T-cell (primary cell): ENCODE results near the gene BOLA3. TPM values are rescaled to one million over a fixed set of nuclear protein-coding genes. Genes with fewer than 3 reads are reported as not detected.
"Not testable (repeated sequence)": the region's sequence is repeated elsewhere in the genome, so short reads cannot be mapped to it uniquely, and the experiment has no call there.

ENCODE experiments used
- ATAC-seq, 4 experiments: fragments of 200-7000 bp in 3 of 4; fragments of 150-1000 bp in 1 of 4; cut with Tn5 transposase; replicated peaks in 1 of 4; 1 replicate in 3 of 4; 2 replicates in 1 of 4; pipeline ENCODE4 v1.10.0; 2021; ENCODE audit warnings: moderate library complexity in 3 of 4, mild to moderate bottlenecking in 2 of 4, moderate number of reproducible peaks in 1 of 4
- CTCF ChIA-PET, 2 donors: fragments of 300-600 bp; sonication (Branson Sonifier 250); formaldehyde crosslinking; loops; one replicate each; lab custom pipeline; 2022; ENCODE audit warnings: antibody characterized with exemption in 2 of 2; lab: Charles Lee
- POLR2A ChIA-PET, 2 donors: fragments of 300-600 bp; sonication (Branson Sonifier 250); formaldehyde crosslinking; loops; one replicate each; lab custom pipeline; 2022; ENCODE audit warnings: antibody characterized with exemption in 2 of 2; lab: Charles Lee
- DNase-seq, 35 experiments: peaks; one replicate each; pipeline versions ENCODE4 v3.0.0 to v3.0.0-alpha.2; 2013 to 2023
- H3K27ac ChIP-seq: one replicate; pipeline ENCODE4 v1.5.1; 2013; ENCODE audit warnings: low read length
- H3K27me3 ChIP-seq, 2 experiments: replicated peaks in 1 of 2; 1 replicate in 1 of 2; 2 replicates in 1 of 2; pipeline versions ENCODE4 v1.6.1 to v1.7.0; 2013; ENCODE audit warnings: low read length in 1 of 2, mixed read lengths in 1 of 2; ENCODE audit not compliant: control insufficient read depth in 2 of 2, insufficient read depth in 2 of 2; ENCODE audit errors: extremely low read depth in 1 of 2
- H3K36me3 ChIP-seq, 2 donors: 1 replicate in 1 of 2; 2 replicates in 1 of 2; pipeline versions ENCODE4 v1.6.1 to v1.7.0; 2013; ENCODE audit warnings: low read length in 1 of 2; ENCODE audit not compliant: control insufficient read depth in 2 of 2, insufficient read depth in 1 of 2; ENCODE audit errors: extremely low read depth in 1 of 2
- H3K4me1 ChIP-seq, 2 experiments: 1 replicate in 1 of 2; 2 replicates in 1 of 2; pipeline versions ENCODE4 v1.6.1 to v1.7.0; 2013; ENCODE audit warnings: low read length in 2 of 2, mixed read lengths in 1 of 2; ENCODE audit not compliant: insufficient read depth in 2 of 2, control insufficient read depth in 1 of 2; ENCODE audit errors: extremely low read depth in 1 of 2
- H3K4me3 ChIP-seq, 2 donors: 1 replicate in 1 of 2; 2 replicates in 1 of 2; pipeline versions ENCODE4 v1.5.1 to v1.7.0; 2013; ENCODE audit warnings: mild to moderate bottlenecking in 2 of 2, low read length in 1 of 2, moderate library complexity in 1 of 2; ENCODE audit not compliant: control insufficient read depth in 1 of 2; ENCODE audit errors: extremely low read depth in 1 of 2
- H3K9me3 ChIP-seq: 2 replicates; pipeline ENCODE4 v1.7.0; 2013
- H3K27ac Mint-ChIP-seq, 2 donors: one replicate each; pipeline ENCODE4 v1.8.0; 2020 to 2021; ENCODE audit warnings: mild to moderate bottlenecking in 2 of 2, mixed read lengths in 2 of 2
- H3K27me3 Mint-ChIP-seq, 2 donors: one replicate each; pipeline ENCODE4 v1.8.0; 2021 to 2022; ENCODE audit warnings: mixed read lengths in 2 of 2
- H3K36me3 Mint-ChIP-seq: one replicate; pipeline ENCODE4 v1.8.0; 2021; ENCODE audit warnings: mixed read lengths
- H3K4me1 Mint-ChIP-seq, 3 donors: one replicate each; pipeline ENCODE4 v1.8.0; 2020 to 2022; ENCODE audit warnings: mixed read lengths in 3 of 3, mild to moderate bottlenecking in 1 of 3
- H3K4me3 Mint-ChIP-seq, 3 donors: one replicate each; pipeline ENCODE4 v1.8.0; 2020 to 2022; ENCODE audit warnings: mild to moderate bottlenecking in 3 of 3, mixed read lengths in 3 of 3, moderate library complexity in 3 of 3
- H3K9me3 Mint-ChIP-seq, 3 donors: one replicate each; pipeline ENCODE4 v1.8.0; 2020 to 2022; ENCODE audit warnings: mixed read lengths in 3 of 3
- WGBS: methylation state at CpG from one replicate; pipeline ENCODE4 v1.1.5; 2013; ENCODE audit warnings: missing lambda C conversion rate; ENCODE audit not compliant: insufficient coverage; 5-methylcytosine and 5-hydroxymethylcytosine counted together
- total RNA-seq, 35 experiments: library from RNA in 6 of 35; stranded (reverse) in 6 of 35; fragments of 120-200 nt in 1 of 35; gene quantifications; one replicate each; pipeline versions ENCODE4 v1.2.1 to v1.2.4 and lab custom pipeline; 2013 to 2026

The BOLA3 gene
- total RNA-seq, 5 donors from 2014 or later (not counting 1 experiment from before 2014, with no cell fraction given) = 13.7 to 16.0 (median 15.5) TPM

GRCh38 chr2:74130211-74130995 is 17.3 kb downstream of the BOLA3 start:
- Histone ChIP-seq H3K27me3 (peaks cover 0 to 26% of the 10 kb centered on the region in 2 experiments), H3K36me3 (peaks cover 0 to 14% of the 10 kb centered on the region in 2 donors), H3K4me3 (no peak overlapping the region), H3K27ac (no peak overlapping the region), H3K4me1 (no peaks in the 10 kb centered on the region), H3K9me3 (no peaks in the 10 kb centered on the region)
- no peaks in the 10 kb centered on the region for H3K9me3 Mint-ChIP-seq
- ATAC-seq (no peak), DNase-seq (no peak)
- CTCF ChIA-PET = no interaction called here
- 59% methylated on average over 39 of the region's 41 CpGs for WGBS
- H3K36me3 Mint-ChIP-seq = peaks cover 13% of the 10 kb centered on the region
- H3K27me3 Mint-ChIP-seq = peaks cover 0 to 4% of the 10 kb centered on the region in 2 donors
- no peaks in the 10 kb centered on the region for H3K4me1 Mint-ChIP-seq
- no peak overlapping the region for H3K27ac Mint-ChIP-seq
- H3K4me3 Mint-ChIP-seq = no peak overlapping the region
- POLR2A ChIA-PET = no interaction called here

GRCh38 chr2:74128206-74128605 is 19.5 kb downstream of the BOLA3 start:
- no peak for ATAC-seq
- peaks cover 3% of the 10 kb centered on the region for H3K36me3 Mint-ChIP-seq
- no peak for DNase-seq
- H3K4me3 ChIP-seq = no peak overlapping the region
- no peaks in the 10 kb centered on the region for H3K4me1 ChIP-seq
- ChIA-PET CTCF (interaction anchor here in 1 of 2 donors (0.6 kb wide), 1 partner anchor 191 kb away, joined by 3 read pairs; no protein-coding TSS in a partner anchor), POLR2A (no interaction called here)
- H3K27me3 Mint-ChIP-seq = peaks cover 0 to 4% of the 10 kb centered on the region in 2 donors
- WGBS = no CpG with 5 or more reads among the region's 3 CpGs
- H3K4me1 Mint-ChIP-seq = no peaks in the 10 kb centered on the region
- H3K27ac ChIP-seq = no peak overlapping the region
- no peaks in the 10 kb centered on the region for H3K9me3 ChIP-seq
- H3K9me3 Mint-ChIP-seq = no peaks in the 10 kb centered on the region
- H3K27me3 ChIP-seq = peaks cover 0 to 23% of the 10 kb centered on the region in 2 experiments
- no peaks in the 10 kb centered on the region for H3K36me3 ChIP-seq
- H3K4me3 Mint-ChIP-seq = no peak overlapping the region
- H3K27ac Mint-ChIP-seq = no peak overlapping the region

- H3K9me3 ChIP-seq, POLR2A ChIA-PET, ATAC-seq, DNase-seq, H3K4me1 Mint-ChIP-seq, H3K27me3 Mint-ChIP-seq, H3K36me3 Mint-ChIP-seq, H3K27me3 ChIP-seq, CTCF ChIA-PET, H3K4me1 ChIP-seq, H3K4me3 ChIP-seq, H3K27ac ChIP-seq, H3K4me3 Mint-ChIP-seq, H3K36me3 ChIP-seq, H3K27ac Mint-ChIP-seq: not testable (repeated sequence)
- peaks cover 10 to 19% (median 13%) of the 10 kb centered on the region in 3 donors for H3K9me3 Mint-ChIP-seq
- WGBS = 80% methylated on average over 1 of the region's 29 CpGs
Observed at GRCh38 chr2:74123955-74124354, 23.8 kb downstream of the BOLA3 start.

GRCh38 chr2:74121846-74122245 is 25.9 kb downstream of the BOLA3 start:
- H3K4me3 ChIP-seq, POLR2A ChIA-PET, DNase-seq, H3K27ac ChIP-seq, H3K27ac Mint-ChIP-seq, ATAC-seq, H3K4me1 ChIP-seq, H3K36me3 ChIP-seq, H3K9me3 ChIP-seq, H3K4me1 Mint-ChIP-seq, H3K36me3 Mint-ChIP-seq, H3K27me3 ChIP-seq, H3K27me3 Mint-ChIP-seq: not testable (repeated sequence)
- CTCF ChIA-PET = interaction anchor here (0.6 to 1.0 kb wide), 3 partner anchors 25 to 70 kb away, joined by 3 to 8 read pairs (median 4); partner anchors contain the start of gene BOLA3 (in 1 of the 2)
- no CpG with 5 or more reads among the region's 1 CpG for WGBS
- peaks cover 10 to 19% (median 13%) of the 10 kb centered on the region in 3 donors for H3K9me3 Mint-ChIP-seq
- peak overlapping the region in 2 of 3 donors; percentile 31 to 81 for H3K4me3 Mint-ChIP-seq

- H3K9me3 ChIP-seq = no peaks in the 10 kb centered on the region
Observed at GRCh38 chr2:74119912-74120825, 27.5 kb downstream of the BOLA3 start.

GRCh38 chr2:74119339-74119738 is 28.4 kb downstream of the BOLA3 start:
- DNase-seq (no peak), ATAC-seq (no peak)
- H3K4me1 Mint-ChIP-seq = peaks cover 7 to 9% (median 7%) of the 10 kb centered on the region in 3 donors
- no peak overlapping the region for H3K27ac Mint-ChIP-seq
- Histone ChIP-seq H3K27ac (no peak overlapping the region), H3K4me1 (peaks cover 3 to 5% of the 10 kb centered on the region in 2 experiments), H3K27me3 (no peaks in the 10 kb centered on the region), H3K4me3 (no peak overlapping the region), H3K9me3 (no peaks in the 10 kb centered on the region), H3K36me3 (no peaks in the 10 kb centered on the region)
- ChIA-PET POLR2A (interaction anchor here in 1 of 2 donors (0.6 kb wide), 1 partner anchor 60 kb away, joined by 3 read pairs; no protein-coding TSS in a partner anchor), CTCF (interaction anchor here in 1 of 2 donors (1.2 kb wide), 1 partner anchor 28 kb away, joined by 4 read pairs; no protein-coding TSS in a partner anchor)
- peak overlapping the region in 1 of 3 donors; percentile 81 for H3K4me3 Mint-ChIP-seq
- H3K9me3 Mint-ChIP-seq = peaks cover 10 to 19% (median 13%) of the 10 kb centered on the region in 3 donors
- H3K36me3 Mint-ChIP-seq = peaks cover 6% of the 10 kb centered on the region
- H3K27me3 Mint-ChIP-seq = peaks cover 0 to 6% of the 10 kb centered on the region in 2 donors

More at GRCh38 chr2:74119912-74120825, 27.5 kb downstream of the BOLA3 start:
- Mint-ChIP-seq H3K36me3 (peaks cover 6% of the 10 kb centered on the region), H3K27me3 (peaks cover 0 to 2% of the 10 kb centered on the region in 2 donors), H3K27ac (peak overlapping the region; percentile 85 to 92), H3K4me1 (peaks cover 7 to 9% (median 7%) of the 10 kb centered on the region in 3 donors), H3K9me3 (peaks cover 10 to 19% (median 13%) of the 10 kb centered on the region in 3 donors), H3K4me3 (peak overlapping the region; percentile 81 to 85 (median 84))
- Histone ChIP-seq H3K4me1 (peaks cover 3 to 5% of the 10 kb centered on the region in 2 experiments), H3K36me3 (no peaks in the 10 kb centered on the region), H3K27ac (peak overlapping the region; percentile 94), H3K27me3 (no peaks in the 10 kb centered on the region), H3K4me3 (peak overlapping the region; percentile 80 to 93)
- POLR2A ChIA-PET = interaction anchor here (0.6 to 0.9 kb wide), 6 partner anchors 29 to 292 kb away, joined by 3 to 7 read pairs (median 4); partner anchors contain the start of gene MOB1A (in 1 of the 2)
- CTCF ChIA-PET = interaction anchor here (0.6 to 1.8 kb wide), 15 partner anchors 27 to 905 kb away, joined by 3 to 7 read pairs (median 4); partner anchors contain the start of genes AUP1 (in 1 of the 2), BOLA3 (in 1 of the 2), HTRA2 (in 1 of the 2) and MOB1A (in 1 of the 2)
- DNase-seq (peak; percentile 61 to 89 (median 75)), ATAC-seq (peak; percentile 96 to 98 (median 97))
- WGBS = under 1% methylated on average over 45 of the region's 59 CpGs
